Activated CD4-positive, alpha-beta T cell treated with anti-CD3 and anti-CD28 coated beads for 24 hours (primary cell): ENCODE results near the gene CABCOCO1.

Experiments
- DNase-seq, 2 donors: peaks; one replicate each; pipeline ENCODE4 v3.0.0-alpha.2; 2020; ENCODE audit warnings: low read depth in 2 of 2

The CABCOCO1 gene

DNA sequence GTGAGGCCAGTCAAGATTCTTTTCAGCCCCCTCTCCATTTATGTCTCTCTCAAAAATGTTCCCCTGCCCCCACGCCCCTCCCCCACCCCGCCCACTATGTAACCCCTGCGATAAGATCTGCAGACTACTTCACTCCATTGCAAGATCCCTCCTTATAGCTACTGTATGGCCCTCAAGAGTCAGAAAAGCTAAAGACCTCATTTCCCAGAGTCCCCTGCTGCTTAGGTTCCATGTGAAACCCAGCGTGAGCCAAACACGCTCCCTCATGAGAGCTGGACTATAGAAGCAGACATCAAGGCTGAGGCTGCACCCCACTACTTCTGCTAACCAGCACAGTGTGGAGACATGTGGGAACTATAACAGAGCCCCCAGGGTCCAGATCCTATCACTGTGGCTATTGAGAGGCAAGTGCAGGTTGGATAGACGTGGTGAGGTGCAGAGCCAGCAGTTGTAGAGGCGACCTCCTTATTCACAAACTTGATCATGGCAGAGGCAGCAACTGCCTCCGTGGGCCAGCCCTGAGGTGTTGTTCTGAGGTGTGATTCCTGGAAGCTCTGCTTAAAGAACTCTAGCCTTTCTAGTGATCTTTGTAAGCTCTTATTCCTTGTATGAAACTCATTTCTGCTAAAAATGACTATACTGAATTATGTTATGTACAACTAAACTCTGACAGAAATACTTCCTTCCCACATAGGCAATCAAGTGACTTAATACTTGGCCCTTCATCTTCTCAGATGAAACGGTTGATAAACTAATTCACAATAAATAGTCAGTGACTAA, 121.8 kb downstream of the CABCOCO1 start:
- no peak for DNase-seq

DNA sequence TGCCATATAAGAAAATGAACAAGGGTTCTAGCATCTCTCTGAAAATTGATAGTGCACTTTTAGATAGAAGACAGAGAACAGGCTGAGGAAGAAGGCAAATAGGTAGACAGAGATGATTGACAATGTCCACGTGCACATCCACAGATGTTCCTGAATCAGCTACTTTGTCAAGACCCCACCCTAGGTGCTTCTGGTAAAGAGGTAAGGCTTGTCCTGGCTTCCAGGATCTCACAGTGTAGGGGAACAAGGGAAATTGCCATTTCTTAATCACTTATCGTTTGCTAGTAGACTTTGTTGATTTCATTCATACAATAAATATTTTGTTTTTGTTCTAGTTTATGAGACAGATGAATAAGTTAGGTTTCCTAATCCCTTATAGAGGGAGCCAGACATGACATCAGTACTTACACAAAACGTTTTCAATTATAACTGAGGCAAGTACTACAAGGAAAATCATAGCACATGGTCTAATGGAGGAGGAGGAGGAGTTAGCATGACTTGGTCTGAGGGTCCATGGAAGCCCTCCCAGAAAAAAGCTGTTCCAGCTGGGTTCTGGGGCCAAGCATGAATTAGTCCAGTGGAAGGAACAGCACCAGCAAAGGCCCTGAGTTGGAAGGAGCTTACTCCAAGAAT, 122.9 kb downstream of the CABCOCO1 start:
- DNase-seq, result no peak

DNA sequence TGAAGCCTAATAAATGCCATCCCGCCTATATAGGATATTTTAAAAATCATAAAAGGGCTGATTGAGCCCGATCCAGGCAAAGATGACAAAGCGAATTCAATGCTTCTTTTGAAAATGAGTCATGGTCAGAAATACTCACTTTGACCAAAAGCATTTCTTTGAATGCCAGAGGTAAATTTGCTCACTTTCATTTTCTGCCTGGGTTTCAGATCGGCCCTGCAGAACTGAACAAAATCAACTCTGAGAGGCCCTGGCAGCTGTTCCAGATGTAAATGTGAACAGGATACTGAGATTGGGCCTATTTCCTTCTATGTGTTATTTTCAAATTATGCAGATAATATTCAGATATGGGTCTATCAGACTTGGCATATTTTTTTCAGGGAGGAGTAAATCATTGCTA, 124.0 kb downstream of the CABCOCO1 start:
- no peak for DNase-seq

DNA sequence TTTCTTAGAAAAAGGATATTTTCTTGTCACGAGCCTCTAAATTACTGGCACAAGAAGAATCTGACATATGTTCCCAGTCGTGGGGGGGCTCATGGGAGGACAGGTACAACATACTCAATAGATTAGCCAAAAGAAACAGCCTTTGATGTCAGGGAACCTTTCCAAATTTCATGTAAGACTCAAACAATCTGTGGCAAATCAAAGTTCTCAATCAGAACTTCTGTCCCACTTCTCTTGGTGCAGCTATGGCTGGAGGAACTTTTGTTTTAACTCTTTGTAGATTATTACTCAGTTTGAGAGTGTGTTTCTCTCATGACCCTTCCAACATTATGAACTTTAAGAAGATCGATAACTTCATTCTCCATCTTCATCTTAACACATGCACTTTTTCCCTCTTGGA, 124.4 kb downstream of the CABCOCO1 start:
- no peak for DNase-seq

DNA sequence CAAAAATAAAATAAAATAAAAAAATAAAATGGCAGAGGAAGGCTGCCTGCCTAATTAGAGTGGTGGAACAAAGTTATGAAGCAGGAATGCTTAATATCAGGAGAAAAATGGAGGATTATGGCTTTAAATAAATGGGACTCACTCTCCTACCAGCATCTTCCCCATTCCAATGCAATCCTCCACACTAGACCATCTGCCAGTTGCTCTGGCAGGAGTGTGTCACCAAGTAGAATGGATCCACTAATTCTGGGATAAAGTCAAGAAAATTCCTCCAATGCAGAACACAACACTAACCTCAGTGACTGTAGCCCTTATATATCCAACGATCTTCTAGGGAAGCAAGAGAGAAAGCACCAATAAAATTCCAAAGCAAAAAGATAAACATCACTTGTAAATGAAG, 126.3 kb downstream of the CABCOCO1 start:
- no peak for DNase-seq

DNA sequence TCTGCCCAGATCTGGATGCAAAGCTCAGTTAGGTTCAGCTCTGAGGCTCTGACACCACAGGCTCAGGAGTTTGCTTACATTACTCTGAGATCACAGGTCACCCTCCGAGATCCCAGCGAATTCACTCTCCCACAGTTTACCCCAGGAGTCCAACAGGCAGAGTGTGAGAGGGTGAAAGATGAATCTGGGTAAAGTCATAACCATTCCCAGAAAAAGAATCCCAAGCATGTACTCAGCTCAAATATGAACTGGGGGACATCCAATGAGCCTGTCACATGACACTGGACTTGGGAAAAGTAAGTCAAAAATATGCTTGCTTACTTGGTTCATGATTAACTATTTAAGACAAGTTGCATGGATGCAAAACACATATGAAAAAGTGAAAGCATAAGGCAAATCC, 128.5 kb downstream of the CABCOCO1 start:
- DNase-seq, result no peak

DNA sequence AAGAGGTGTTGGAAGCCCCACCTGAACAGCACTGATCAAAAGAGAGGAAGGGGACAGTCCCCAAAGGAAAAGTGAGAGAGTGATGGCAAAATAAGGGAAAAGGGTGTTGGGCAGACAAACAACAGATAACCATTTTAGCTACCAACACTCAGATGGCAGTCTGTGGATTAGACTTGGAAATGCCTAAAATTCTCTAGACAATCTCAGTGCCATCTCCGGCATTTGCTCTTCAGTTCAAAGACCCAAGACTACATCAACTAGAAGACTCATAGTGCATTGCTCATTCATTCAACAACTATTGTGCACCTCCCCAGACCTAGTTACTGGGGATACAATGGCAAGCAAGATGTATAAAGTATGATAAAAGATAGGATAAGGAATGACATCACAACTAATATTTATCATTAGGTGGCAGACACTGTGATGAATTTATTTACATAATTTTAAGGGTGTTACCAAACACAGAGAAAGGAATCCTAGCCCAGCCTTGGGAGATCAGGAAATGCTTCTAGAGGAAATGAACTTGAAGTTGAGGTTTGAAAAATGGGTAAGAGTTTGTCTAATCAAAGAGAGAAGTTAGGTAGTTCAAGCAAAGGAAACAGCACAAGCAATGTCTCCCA, 129.5 kb downstream of the CABCOCO1 start:
- no peak for DNase-seq

DNA sequence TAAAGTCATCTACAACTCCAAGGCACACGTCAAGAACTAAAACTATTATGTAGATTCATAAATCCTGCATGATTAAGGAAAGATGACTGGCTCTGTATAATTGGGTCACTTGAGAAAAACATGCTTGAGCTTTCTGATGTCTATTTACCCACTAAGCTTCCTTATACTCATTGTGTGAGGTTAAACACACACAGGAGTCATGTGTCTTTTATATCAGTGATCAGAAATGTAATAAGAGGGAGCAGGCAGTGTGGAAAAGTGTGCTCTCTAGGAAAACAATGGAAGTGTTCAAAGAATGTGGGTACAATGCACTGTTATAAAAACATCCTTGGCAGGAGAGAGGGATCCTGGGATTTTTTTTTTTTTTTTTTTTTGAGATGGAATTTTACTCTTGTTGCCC, 130.2 kb downstream of the CABCOCO1 start:
- DNase-seq, result no peak

DNA sequence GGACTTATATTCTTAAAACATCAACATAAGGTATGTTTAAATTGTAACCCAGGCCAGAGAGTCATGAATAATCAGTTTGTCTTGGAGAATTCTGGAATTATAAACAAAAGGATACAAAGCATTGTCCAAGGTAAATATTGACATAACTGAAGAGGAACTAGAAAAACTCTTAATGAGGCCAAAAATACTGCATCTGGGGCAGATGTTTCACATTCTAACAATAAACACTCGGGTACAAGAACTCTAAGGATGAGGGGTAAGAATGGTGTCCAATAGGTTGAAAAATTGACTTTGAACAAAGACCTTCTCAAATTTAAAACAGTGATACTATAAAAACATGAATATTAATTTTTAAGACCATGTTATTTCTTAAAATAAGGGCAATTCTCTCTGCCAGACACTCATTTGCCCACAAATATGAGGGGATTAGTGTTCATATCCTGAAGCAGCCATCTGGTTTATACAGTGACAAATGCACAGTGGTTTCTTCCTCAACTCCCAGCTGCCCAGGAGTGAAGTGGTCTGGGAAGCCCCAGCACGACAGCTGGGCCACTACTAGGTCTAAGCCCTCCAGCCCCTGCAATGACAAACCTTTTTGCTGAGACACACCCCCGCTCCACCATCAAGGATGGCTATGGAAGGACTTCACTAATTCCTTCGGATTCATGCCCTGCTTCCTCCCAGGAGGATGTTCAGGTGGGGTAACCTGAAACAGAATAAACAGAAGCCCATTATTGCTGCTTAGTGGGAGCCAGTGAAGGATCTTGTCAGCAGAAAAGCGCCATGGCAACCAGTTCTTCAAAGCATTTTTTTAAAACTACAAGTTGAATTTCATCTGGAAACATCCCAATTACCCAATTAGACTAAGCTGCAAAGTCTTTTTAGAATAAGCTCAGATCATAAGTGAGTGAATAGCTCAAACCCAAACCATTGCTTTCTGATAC, 131.3 kb downstream of the CABCOCO1 start:
- DNase-seq, result no peak

DNA sequence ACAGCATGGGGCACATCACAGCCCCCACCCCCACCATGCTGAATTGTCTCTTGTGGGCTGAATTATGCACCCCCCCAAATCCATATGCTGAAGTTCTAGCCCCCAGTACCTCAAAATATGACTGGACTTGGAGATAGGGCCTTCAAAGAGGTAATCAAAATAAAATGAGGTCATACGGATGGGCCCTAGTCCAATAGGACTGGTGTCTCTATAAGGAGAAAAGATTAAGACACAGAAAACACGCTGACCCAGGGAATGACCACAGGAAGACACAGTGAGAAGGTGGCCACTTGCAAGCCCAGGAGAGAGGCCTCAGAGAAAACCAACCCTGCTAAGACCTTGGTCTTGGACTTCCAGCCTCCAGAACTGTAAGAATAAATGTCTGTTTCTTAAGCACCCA, 132.4 kb downstream of the CABCOCO1 start:
- no peak for DNase-seq

DNA sequence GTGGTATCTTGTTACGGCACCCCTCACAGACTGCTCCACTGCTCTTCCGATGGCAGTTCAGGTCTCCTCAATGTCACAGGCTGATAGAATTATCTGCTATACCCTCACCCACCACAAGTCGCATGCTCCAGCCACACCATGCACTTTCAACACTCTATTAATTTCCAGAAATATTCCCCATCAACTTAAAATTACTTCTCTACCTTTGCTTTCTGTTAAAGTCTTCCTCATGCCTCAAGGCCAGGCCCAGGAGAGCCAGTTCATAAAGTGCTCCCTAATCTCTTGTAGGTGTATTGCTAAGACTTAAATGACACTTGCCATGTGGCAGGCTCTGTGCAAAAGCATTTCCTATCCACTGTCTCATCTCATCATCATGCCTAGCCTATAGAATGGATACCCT, 132.8 kb downstream of the CABCOCO1 start:
- DNase-seq, result no peak

DNA sequence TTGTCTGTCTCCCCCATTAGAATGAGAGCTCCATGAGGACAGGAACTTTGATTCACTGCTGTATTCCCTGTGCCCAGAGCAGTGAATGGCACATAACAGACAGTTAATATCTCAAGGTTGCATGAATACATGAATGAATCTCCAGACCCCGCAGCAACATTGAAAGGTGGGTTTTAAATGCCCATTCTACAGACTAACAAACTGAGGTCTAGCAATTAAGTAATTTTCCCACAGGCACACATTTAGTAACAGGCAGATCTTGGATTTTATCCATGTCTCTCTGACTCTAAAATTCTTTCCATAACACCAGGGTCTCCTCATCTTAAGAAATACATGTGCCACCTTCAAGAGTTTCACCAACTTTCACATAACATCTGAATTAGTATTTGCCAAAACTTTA, 134.1 kb downstream of the CABCOCO1 start:
- DNase-seq, result no peak

DNA sequence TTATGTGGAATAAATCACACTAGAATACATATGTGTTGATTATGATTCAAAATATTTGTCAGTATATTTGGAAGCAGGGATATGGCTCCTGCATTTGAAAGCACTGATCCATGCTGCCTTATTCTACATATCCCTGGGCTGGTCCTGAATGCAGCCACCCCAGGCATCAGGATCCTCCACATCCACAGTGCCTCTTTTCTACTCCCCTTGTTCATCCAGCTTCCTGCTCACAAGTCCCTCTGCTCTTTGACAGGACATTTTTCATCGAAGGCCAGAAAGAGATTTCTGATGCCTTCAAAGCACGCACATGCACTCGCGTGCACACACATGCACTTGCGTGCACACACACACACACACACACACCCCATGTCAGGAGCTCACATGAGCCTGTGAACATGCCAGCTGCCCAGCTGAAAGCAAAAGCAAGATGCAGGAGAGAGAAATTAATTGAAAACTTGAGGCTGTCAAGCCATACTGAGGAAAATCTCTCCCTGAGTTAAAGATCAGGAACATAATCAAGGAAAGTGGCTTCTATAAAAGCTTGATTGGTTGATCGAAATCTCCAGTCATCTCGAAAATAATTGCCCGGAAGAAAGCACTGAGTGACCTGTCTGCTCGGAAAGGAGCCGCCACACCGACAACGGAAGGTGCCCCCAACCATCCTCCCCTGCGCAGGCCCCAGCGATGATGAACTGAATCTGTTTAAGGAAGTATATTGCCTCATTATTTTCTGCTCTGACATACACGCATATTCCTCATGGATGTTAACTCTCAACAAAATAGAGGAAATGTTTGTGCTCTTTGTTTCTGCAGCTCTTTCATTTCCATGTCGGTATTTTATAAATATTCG, 134.8 kb downstream of the CABCOCO1 start:
- DNase-seq, result no peak

DNA sequence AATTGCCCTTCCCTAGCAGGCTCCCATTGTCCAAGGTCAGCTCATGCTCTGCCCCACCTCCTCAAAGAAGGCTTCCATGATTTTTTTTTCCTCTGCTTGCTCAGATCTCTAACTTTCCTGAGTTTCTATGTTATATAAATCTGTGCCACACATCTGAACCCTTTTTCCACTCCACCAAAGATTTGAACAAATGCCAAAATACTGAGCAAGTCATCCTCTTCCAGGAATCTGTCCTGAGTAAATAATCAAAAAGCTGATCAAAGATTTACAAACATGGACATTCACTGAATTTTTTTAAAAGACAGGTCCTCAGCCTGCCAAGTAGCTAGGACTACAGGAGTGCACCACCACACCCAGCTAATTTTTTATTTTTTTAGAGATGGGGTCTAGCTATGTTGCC, 136.0 kb downstream of the CABCOCO1 start:
- no peak for DNase-seq

DNA sequence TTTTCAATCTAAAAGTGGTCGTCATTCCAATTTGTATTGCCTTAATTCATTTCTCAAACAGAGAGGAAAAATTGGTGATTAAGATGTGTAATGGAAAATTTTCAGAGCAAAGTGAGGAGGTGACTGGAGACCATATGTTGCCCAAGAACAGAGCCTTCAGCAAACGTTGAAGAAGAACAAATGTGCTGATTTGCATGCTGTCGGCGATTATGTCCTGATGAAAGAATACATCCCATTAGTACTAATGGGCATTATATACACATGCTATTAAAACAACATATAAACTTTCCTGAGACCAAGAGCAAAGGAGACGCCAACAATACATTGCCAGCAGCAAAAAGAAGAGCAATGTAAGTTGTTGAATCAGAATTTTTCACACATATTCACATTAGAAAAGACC, 138.8 kb downstream of the CABCOCO1 start:
- no peak for DNase-seq

DNA sequence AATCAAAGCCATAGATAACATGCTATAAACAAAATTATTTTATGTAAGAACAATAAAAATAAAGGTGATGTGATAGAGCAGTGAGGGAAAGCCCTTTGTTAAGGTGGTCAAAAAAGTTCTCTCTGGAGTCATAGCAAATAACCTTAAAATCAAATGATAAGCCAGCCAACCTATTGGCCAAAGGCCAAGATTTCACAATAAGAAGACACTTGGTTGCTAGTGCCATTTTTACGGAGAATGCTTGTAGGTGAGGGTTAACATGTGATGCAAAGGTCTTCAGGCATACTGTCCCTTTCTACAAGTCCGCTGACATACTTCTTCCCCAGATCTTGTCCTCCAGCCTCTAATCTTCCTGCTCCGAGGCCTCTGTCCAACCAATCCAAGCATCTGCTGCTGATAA, 140.5 kb downstream of the CABCOCO1 start:
- no peak for DNase-seq

DNA sequence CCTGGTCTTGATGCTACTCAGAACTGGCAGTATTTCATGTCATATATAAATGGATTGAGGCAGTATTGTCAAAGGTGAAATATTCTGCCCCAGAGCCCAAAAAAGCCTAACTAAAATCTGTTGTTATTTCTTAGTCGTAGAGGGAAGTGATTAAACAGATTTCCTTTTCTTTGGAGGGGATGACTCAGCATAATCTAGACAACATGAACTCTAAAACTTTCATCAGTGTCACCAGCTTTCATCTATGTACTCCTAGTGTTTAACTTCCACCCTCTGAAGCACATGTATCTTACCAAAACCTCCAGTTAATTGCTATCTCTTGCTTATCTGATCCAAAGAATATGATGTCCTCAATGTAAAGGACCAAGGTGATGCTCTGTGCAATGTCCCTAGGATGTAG, 141.7 kb downstream of the CABCOCO1 start:
- no peak for DNase-seq

DNA sequence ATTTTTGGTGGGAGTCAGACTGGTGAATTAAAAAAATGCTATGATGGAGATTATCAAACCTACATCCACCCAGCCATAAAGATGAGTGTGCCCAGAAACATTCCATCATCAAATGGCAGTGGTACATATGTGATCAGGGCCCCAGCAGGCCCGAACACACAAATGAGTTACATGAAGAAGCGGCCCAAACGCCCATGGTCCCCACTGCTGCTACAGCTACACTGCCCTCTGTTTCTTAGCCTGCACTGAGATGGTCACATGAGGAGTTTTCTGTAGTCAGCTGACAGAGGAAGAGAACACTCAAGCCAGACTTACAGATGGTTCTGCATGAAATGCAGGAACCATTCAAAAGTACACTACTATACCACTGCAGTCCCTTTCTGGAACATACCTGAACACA, 142.4 kb downstream of the CABCOCO1 start:
- no peak for DNase-seq

DNA sequence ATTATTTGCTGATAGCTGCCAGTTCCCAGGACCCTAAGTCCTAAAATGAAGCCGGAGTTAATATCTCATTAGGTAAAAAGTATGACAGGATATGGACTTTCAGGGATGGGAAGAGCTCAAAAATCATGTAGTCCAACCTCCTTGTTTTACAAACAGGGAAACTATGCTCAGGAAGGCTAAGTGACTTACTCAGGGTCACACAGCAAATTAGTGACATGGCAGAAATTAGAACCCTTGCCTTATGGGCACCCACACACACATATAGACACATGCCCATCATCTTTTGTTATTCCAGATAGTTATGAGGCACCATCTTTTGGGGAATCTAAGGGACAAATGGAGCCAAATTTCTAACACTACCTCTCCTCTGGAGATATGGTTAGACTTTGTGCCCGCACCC, 147.5 kb downstream of the CABCOCO1 start:
- DNase-seq, result no peak

DNA sequence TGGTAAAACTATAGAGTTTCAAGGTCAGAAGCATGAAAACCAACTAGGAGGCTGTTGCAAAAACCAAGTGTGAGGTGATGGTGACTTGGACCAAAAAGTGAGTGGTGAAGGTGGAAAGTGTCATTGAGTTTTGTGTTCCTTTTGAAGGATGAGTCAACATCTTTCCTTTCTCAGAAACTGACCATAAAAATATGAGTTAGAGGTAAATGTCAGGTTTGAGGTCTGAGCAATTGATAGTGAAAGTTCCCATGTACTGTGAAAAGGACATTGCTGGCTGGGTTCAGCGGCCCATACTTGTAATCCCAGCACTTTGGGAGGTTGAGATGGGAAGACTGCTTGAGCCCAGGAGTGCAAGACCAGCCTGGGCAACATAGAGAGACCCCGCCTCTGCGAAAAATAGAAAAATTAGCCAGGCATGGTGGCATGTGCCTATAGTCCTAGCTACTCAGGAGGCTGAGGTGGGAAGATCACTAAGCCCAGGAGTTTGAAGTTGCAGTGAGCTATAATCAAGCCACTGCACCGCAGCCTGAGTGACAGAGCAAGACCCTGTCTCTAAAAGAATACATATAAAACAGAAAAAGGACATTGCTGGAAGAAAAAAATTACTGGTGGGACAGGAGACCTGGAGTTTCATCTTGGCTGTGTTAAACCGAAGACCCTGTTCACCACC, 149.5 kb downstream of the CABCOCO1 start:
- DNase-seq, result no peak

DNA sequence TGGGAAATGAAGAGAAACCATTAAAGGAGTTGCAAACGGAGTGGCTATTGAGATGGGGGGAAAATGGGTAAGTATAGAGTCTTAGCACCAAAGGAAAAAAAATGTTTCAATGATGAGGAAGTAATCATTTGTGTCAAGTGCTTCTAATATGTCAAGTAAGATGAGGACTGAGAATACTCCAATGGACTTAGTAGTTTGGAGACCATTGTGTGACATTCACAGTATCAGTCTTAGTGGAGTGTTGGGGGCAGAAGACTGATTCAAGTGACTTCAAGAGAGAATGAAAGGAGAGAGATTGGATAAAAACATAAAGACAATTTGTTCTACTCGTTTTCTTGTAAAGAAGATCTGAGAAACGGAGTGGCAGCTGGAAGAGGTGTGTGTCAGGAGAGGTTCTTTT, 150.2 kb downstream of the CABCOCO1 start:
- DNase-seq, result no peak
